Measurements from ENCODE around the gene CBR4.

DNA sequence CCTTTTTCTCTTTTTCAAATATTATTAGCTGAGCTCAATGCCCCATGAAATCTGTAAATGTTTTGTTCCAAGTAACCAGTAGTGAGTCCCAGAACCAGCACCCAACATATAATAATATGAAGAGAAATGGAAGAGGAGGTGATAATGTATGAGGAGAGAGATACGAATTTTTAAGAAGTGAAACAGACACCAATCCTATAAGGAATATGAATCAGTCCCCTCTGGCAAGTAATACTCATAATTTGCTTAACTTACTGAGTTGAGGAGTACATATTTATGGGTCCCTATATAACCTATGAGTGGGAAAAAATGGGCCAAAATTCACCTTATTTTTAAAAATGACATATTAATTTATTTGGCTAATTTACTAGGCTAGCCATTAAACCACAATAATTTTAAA is 8.4 kb upstream of the CBR4 start:
- TF ChIP-seq, protein P1, sequence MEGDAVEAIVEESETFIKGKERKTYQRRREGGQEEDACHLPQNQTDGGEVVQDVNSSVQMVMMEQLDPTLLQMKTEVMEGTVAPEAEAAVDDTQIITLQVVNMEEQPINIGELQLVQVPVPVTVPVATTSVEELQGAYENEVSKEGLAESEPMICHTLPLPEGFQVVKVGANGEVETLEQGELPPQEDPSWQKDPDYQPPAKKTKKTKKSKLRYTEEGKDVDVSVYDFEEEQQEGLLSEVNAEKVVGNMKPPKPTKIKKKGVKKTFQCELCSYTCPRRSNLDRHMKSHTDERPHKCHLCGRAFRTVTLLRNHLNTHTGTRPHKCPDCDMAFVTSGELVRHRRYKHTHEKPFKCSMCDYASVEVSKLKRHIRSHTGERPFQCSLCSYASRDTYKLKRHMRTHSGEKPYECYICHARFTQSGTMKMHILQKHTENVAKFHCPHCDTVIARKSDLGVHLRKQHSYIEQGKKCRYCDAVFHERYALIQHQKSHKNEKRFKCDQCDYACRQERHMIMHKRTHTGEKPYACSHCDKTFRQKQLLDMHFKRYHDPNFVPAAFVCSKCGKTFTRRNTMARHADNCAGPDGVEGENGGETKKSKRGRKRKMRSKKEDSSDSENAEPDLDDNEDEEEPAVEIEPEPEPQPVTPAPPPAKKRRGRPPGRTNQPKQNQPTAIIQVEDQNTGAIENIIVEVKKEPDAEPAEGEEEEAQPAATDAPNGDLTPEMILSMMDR (IDR thresholded peaks at IDR 0.05): no peak
- TF ChIP-seq POLR2AphosphoS5 (IDR thresholded peaks at IDR 0.05; ENCODE audit: insufficient read depth in 1 of 2, low read depth in 1 of 2): no peak
- no peak for TF ChIP-seq POLR2A (IDR thresholded peaks at IDR 0.05)

Measured in vagina (tissue), 2 donors.